ENCODE data around the gene HYLS1.
"Not testable (repeated sequence)": the region's sequence is repeated elsewhere in the genome, so short reads cannot be mapped to it uniquely, and the experiment has no call there.

HYLS1 gene, protein sequence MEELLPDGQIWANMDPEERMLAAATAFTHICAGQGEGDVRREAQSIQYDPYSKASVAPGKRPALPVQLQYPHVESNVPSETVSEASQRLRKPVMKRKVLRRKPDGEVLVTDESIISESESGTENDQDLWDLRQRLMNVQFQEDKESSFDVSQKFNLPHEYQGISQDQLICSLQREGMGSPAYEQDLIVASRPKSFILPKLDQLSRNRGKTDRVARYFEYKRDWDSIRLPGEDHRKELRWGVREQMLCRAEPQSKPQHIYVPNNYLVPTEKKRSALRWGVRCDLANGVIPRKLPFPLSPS

DNA sequence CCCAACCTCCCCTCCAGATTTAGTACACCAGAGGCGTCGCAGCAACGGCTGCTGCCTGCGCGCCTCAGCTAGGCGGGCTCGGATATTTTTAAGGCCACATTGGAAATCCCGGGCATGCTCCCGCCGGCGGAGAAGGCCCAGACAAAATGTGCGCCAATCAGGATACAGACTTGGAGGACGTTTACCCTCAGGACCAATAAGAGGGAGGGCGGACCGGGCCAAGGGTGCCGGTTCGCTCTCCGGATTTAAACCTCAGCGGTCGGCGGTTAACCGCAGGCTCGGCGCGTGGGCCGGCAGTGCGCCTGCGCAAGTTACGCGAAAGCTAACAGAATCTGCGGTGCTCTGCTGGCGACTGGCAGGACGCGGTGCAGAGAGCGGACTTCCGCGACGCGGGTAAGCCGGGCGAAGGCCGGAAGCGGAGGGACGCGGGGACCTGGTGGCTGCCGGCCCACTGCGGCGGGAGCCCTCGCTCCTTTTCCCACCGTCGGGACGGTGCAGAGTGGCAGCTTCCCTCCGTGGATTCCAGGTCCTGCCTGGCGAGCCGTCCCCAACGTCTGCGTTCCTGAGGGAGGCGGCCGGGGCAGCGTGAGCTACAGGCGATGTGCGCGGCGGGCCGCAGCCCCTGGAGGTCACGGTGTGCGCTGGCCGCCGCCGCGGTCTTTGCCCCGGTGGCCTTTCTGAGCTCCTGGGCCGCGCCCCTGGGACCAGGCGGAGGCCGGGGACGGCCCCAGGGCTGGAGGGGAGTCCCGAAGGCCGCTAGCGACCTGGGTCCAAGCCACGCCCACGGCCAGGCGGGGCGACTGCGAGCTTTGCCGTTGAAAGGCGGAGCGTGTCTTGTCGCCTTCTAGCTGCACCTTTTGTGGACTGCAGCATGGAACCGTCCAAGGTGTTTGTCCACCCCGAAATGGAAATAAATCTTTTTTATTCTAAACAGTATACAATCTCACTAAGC is at the start of gene HYLS1:
TSS of gene HYLS1 (plus strand) at position 296 of the 952 bp plus-strand sequence. CDS start 11,701 bp downstream, outside the sequence.
- peak; percentile 99 for DNase-seq

DNA sequence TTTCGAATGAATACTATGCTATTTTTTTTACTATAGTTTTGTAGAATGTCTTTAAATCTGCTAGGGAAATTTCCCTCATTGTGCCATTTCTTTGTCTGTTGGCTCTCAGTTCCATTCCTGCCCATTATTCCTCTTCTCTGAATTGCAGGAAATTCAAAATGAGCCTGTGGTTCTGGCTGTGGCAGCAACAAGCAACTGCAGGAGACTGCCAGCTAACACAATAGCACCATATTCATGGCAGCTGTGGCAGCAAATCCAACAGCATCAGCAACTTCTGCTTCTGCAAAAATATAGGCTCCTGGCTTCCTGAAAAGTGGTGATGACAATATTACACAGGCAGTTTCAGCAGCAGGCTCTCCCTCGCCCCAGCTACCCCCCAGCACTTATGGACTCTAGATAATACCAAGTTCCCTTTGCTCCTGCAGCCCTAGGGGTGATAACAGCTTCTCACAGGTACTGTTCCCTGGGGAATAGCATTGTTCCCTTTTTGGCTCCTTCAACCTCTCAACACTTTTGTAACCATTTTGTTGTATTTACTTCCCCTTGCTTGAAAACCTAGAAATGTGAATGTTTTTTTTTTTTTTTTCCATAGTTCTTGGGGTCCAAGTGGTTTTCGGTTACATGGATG is 45.0 kb upstream of the HYLS1 start:
- DNase-seq = no peak

DNA sequence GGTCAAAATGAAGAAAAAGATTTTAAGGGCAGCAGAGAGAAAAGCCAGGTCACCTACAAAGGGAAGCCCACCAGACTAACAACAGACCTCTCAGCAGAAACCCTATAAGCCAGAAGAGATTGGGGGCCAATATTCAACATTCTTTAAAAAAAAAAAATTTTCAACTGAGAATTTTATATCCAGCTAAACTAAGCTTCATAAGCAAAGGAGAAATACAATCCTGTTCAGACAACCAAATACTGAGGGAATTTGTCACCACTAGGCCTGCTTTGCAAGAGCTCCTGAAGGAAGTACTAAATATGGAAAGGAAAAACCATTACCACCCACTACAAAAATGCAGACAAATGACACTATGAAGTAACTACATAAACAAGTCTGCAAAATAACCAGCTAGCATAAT is 41.3 kb upstream of the HYLS1 start:
- DNase-seq = no peak

DNA sequence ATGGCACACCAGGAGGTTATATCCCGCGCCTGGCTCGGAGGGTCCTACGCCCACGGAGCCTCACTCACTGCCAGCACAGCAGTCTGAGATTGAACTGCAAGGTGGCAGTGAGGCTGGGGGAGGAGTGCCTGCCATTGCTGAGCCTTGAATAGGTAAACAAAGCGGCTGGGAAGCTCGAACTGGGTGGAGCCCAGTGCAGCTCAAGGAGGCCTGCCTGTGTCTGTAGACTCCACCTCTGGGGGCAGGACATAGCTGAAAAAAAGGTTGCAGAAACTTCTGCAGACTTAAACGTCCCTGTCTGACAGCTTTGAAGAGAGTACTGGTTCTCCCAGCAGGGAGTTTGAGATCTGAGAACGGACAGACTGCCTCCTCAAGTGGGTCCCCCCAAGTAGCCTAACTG is 29.8 kb upstream of the HYLS1 start:
- not testable (repeated sequence) for DNase-seq

DNA sequence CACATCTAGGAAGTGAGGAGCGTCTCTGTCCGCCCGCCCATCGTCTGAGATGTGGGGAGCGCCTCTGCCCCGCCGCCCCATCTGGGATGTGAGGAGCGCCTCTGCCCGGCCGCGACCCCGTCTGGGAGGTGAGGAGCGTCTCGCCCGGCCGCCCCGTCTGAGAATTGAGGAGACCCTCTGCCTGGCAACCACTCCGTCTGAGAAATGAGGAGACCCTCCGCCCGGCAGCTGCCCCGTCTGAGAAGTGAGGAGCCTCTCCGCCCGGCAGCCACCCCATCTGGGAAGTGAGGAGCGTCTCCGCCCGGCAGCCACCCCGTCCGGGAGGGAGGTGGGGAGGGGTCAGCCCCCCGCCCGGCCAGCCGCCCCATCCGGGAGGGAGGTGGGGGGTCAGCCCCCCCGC is 24.7 kb upstream of the HYLS1 start:
- not testable (repeated sequence) for DNase-seq

DNA sequence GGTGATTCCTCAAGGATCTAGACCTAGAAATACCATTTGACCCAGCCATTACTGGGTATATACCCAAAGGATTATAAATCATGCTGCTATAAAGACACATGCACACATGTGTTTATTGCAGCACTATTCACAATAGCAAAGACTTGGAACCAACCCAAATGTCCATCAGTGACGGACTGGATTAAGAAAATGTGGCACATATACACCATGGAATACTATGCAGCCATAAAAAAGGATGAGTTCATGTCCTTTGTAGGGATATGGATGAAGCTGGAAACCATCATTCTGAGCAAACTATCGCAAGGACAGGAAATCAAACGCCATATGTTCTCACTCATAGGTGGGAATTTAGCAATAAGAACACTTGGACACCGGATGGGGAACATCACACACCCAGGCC is 22.1 kb upstream of the HYLS1 start:
- DNase-seq = not testable (repeated sequence)

DNA sequence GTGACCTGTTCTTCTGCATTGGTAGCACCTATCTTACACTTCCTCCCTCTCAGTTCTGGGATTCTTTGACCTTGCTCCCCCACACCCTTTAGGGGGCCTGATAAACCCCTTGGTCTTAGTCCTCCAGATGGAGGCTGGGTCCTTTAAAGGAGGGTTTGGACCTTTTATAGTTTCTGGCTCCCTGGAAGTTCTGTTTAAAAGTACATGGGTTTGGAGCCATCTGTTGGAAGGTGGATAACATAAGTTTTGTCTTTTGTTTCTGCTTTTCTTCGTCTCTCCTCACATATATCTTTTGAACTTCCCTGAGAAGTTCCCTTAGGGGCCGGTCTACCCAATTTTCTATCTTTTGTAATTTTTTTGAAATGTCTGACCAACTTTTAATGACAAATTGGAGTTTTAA is 17.9 kb upstream of the HYLS1 start:
- DNase-seq = no peak

DNA sequence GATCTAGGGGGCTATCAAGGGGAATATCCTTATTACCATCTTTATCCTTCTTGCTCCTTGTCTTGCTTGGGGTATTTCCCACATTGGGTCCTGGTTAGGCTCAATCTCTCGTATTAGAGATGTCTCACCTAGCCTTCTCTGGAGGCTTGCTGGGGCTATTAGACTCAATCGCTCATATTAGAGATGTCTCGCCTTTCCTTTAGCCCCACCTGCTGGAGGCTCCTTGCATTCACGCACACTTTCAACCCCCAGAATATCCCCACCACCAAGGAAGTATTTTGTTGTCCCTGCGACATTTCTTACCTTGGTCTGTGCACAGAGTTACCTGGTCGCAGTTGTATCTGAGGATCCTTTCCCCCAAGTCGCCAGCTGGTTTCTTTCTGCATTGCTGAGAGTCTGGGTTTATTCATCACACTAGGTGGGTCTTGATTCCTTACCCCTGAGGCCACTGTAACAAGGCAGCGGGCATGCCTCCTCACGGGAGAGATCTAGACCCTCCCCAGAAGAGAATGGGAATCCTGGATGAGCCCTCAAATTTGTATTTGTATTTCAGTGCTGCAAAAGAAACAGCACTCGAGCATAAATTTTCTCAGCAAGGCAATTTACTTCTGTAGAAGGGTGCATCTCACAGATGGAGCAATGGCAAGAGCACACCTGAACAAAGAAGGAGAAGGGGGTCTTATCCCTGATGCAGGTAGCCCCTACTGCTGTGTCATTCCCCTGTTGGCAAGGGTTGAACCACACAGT is 15.9 kb upstream of the HYLS1 start:
- DNase-seq = peak; percentile 59

DNA sequence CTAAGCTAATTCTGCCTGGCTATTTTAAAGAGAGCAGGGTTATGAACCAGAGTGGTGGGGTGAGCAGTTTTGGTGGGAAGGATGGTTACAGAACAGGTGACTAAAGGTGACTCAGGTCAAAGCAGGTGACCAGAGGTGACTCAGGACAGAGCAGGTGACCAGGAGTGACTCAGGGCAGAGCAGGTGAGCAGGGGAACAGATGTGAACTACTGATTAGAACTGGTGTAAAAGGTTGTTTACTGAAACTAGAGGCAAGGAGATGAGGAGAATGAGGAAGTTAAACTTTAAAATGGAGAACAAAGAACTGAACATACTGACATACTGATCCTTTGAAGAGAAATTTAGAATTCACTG is 15.4 kb upstream of the HYLS1 start:
- DNase-seq = no peak

DNA sequence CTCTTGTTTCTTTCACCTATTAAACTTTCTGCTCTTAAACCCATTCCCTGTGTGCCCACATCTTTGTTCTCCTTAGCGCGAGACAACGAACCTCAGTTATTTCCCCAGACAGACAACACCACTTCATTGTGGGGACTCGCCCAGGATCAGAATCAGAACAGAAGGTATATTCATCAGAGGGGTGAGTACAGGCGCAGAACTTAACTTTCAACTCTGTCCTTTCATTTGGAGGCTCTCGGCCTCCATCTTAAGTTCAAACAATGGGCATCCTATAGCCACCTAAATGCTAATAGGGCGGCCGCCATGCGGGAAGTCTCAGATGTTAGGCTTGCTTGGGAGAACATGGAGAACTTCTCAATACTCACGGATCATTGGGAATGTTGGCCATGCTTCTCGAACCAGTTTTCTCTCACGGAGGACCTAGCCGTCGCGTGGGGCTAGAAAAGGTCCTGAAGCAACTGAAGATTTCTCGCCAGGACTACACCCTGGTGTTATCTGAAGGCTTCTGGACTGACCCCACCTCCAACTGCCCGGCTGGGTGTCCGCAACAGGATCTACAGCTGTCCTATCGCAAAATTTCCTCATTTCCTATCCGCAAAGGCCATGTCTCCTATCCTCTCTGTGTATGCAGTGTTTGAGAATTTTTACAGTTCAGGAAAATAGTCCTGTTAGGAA is 13.4 kb upstream of the HYLS1 start:
- DNase-seq = no peak

DNA sequence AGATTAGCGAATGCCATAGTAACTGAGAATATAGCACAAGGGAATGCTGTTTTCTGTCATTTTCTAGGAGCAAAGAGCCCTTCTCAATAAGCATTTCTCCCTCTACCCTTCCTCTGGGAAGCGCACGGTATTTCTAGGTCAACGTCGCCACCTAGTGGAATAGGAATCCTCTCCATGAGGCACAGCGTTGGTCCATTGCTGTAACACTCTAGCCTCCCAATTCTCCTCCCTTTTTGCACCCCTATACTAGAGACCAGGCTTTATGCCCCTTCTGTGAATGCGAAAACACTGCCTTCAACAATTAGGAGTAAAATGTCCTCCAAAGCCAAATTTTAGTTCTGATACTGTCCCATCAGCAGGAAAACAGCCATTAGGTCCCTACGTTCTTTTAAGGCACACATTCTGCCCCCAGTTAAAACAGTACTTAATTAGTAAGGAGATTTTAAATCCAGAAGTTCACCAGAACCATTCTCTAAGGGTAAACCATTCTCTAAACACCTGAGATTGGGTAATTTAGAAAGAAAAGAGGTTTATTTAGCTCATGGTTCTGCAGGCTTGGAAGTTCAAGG is 12.8 kb upstream of the HYLS1 start:
- DNase-seq = peak; percentile 64

DNA sequence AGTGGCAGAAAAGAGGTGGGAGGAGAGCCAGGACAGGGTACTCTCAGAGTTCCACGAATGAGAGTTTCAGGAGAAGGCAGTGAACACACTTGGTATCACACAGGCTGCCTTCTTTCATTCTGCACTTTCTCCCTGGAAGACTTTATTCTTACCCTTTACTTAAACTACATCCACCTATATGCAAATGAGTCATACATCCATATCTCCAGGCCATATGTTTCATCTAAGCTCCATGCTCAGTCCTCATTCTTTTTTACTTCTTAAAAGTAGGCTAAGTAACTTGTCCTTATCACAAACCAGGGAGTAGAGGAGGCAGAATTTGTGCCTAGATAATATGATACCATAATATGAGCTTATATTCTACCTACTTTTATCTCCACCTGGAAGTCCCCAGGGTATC is 6.2 kb upstream of the HYLS1 start:
- DNase-seq = no peak

DNA sequence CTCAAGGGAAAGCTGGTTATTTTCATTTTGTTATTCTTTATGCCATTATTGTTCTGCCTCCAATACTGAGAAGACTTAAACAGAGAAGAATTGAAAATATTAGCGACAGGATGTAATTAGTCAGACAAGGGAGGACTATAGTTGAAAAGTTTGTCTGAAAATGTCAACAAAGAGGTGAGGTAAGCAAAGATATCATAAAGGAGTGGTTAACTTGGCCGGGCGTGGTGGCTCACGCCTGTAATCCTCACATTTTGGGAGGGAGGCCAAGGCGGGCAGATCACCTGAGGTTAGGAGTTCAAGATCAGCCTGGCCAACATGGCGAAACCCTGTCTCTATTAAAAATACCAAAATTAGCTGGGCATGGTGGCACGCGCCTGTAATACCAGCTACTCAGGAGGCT is 4.1 kb upstream of the HYLS1 start:
- no peak for DNase-seq

DNA sequence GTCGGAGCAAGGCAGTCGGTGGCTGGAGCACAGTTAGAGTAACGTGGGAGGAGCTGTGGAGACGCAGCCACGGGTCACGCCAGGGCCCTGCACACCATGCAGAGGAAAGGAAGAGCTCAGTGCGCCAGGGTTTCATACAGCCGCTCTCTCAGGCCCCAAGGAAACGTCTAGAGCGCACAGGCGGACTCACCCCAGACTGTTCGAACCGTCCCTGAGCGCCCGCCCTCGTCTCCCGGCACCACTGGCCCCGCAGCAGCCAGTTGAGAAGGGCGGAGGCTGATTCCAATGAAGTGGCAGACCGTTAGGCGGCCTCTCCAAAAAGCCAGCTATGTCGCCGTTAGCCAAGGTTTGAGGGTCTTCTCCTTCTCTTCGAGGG is 483 bp upstream of the HYLS1 start:
- DNase-seq = peak; percentile 65

DNA sequence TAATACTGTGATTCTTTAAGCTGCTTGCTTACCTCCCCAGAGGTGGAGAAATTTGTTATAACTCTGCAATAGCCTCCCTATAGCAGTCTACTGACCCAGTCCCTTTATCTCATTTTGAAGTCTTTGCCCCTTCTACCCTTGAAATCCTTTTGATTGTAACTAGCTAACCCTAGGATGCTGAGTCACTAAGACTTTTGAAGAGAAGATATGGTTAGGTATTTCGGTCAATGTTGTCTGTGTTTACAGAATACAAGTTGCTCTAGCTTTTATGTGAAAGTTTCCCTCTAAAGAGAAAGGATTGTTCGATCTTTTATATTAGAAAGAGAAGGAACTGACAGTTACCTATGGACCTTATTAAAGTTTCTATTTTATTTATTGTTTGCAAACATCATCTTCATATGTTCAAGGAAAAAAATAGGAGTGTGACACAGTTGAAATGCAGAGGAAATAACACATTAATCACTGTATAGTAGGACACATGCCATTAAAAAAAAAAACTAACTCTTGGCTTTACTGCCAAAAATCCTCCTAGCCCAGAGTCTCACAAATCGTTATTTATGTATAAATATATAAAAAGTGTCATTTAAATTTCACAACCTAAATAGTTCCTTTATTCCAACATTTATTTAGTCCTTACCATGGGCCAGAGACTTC is 3.1 kb downstream of the HYLS1 start:
- DNase-seq = no peak

DNA sequence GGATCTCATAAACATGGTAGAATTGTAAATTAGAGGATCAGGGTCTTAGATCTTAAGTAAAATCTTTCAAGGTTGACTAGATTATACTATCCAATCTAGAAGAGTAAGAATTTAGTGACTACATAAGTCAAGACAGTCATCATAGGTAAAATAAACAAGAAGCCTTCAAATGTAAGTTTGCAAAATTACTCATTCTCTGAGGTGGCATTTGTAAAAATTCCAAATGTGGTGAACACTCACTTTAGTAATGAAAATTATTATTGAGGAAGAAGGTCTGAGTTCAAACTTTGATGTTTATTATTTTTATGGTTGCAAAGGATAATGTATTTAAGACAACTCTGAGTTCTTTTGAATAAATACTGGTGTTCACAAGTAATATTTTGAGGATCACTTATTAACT is 4.6 kb downstream of the HYLS1 start:
- DNase-seq = no peak

DNA sequence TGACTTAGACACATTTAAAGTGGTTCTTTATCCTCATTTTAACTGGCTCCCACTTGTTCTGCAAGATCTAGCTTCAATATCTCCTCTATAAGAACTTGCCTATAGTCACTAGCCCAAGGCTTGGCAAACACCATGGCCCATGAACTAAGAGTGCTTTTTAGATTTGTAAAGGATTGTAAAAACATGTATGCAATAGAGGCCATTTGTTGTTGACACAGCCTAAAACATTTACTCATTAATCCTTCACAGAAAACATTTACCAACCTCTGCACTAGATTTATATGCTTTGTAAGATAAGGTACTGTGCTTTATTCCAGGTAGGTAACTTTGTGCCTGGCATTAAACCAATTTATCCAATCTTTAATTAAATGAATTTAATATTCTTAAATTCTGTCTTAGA is 5.5 kb downstream of the HYLS1 start:
- DNase-seq = no peak

DNA sequence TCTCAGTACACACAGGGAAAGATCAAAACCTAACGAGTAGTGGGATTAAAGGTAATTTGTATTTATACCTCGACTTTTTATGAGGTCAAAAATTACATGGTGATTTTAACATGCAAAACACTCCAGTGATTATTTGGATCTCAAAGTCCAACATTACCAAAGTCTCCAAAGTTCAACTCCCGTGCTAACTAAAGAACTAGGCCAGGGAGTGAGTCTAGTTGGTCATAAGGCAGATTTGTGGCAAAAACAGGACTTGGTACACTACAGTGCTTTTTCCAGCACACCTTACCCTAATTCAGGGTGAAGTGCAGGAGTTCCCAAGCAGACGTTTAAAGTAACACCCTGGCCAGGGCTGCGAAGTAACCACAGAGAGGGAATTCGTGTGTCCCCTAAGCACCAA is 14.4 kb downstream of the HYLS1 start:
- no peak for DNase-seq

DNA sequence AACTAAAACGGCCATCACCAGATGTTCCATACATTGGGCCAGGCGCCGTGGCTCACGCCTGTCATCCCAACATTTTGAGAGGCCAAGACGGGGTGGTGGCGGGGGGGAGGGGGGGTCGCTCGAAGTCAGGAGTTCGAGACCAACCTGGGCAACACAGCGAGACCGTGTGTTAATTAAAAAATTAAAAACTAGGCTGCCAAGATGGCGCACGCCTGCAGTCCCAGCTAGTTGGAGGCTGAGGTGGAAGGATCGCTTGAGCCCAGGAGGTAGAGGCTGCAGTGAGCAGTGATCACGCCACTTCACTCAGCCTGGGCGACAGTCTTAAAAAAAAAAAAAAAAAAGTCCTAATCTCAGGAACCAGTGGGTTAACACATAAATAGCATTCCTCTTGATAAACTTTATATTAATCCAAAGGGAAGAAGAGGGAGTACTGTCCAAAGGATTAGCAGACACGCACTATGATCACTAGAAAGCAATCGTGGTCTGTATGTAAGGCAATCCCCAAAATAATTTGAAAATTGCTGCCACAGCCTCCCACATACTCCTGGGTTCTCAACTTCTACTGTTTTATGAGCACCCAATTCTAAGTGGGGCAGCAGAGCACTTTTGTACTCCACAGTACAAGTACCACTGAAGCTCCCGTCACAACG is 14.9 kb downstream of the HYLS1 start:
- no peak for DNase-seq

DNA sequence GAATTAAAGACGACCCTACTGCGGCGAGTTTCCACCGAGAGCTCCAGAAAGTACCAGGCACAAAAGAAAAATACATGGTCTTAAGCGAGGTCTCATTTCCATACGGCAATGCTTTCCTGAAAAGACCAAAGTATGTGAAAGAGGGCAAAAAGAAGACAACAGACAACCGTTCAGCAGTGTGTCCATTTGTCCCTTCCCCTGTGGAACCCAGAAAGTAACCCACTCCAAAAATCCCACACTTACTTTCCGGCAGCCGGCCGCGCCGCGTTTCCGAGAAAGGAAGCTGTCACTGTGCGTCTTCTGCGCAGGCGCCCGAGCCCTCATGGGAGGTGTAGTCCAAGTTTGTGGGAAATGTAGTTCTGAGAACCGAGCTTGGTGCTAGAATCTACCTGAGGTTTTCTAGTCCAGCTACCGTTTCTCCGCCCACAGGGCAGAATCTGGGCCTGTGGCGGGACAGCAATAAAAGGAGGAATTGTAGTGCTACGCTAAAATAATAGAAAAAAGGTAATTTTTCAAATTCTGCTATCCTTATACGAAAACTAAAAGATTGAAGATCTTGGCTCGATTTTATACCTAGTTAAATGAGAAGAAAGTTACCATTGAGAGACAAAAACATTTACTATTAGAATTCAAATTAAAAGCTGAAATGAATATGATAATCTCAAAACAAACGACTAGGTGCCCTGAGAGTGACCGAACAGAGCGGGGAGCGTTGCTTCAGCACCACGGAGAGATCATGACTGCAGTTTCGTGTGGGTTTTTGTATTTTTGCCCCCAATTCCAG is 15.7 kb downstream of the HYLS1 start, which contains the start of gene PUS3:
TSS of gene PUS3 (minus strand) at position 280 of the 784 bp plus-strand sequence. CDS start 6,922 bp downstream, outside the sequence.
- DNase-seq = peak; percentile 93

Measured in stimulated activated CD8-positive, alpha-beta memory T cell treated with anti-CD3 and anti-CD28 coated beads, Interleukin-4, amount 100 ng/mL, for 48 hours (primary cell).